ENCODE measurements around the gene TSC1.

Gene TSC1

GRCh38 chr9:132931178-132931735 is 13.2 kb downstream of the TSC1 start:
- no peak for FAIRE-seq

DNA sequence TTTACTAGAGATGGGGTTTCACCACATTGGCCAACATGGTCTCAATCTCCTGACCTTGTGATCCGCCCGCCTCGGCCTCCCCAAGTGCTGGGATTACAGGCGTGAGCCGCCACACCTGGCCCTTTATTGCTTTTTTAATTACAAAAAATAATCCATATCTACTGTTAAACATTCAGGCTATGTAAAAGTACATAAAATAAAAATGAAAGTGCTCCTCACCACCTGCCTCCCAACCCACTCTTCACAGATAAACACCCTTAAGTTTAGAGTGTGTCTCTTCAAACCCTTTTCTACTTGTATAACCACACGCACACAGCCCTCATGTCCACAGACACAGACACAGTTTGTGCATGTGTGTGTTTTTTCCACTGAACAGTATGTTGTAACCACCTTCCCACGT is 16.7 kb downstream of the TSC1 start:
- FAIRE-seq, result no peak

GRCh38 chr9:132923346-132923902 is 21.0 kb downstream of the TSC1 start:
- FAIRE-seq, result no peak

DNA sequence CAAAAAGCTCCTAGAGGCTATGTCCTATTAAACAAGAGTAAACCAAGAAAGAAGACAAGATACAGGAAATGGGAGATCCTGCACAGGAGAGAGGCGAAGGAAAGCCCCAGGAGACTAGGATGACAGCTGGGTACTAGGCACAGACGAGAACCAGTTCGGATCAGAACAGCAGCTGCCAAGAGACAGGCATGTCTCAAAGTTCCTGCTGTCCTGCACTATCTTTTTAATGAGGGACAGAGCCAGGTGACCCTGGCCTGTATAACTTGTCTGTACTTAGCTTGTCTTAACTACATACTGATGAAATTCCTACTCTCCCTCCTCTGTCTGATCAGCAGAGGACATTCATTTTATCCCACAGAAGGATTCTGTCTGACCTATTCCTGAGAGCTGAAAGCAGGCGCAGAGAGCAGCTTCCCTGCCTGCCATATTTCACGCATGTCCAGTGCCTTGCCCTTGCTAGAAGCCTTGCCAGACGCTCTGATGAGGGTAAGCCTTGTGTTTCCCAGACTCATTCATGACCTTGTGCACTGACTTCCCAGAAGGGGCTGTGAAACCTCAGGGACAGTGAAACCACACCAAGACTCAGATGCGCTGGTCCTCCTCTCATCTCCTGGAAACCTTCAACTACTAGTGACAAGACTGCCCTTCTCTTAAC is 24.7 kb downstream of the TSC1 start:
- FAIRE-seq, result no peak

- no peak for FAIRE-seq
Measured at GRCh38 chr9:132914924-132915323, 29.5 kb downstream of the TSC1 start.

GRCh38 chr9:132912131-132912530 is 32.3 kb downstream of the TSC1 start:
- FAIRE-seq, result no peak

DNA sequence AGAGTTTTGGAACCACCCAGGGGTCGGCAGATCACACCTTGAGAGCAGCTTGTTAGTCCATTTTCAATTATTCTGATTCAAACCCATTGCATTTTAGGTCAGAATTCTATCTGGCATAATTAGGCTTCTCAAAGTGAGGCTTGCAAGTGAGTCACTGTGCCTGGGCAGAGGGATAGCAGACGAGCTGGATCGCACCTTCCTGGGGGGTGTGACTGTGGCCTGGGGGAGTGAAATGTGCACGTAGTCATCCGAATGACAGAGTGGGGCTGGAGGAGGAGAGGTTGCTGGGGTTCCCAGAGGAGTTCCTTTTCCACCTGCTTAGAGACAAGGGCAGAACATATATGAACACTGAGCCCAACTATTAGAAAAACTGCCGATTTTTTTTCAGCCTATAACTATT is 34.0 kb downstream of the TSC1 start:
- no peak for FAIRE-seq

DNA sequence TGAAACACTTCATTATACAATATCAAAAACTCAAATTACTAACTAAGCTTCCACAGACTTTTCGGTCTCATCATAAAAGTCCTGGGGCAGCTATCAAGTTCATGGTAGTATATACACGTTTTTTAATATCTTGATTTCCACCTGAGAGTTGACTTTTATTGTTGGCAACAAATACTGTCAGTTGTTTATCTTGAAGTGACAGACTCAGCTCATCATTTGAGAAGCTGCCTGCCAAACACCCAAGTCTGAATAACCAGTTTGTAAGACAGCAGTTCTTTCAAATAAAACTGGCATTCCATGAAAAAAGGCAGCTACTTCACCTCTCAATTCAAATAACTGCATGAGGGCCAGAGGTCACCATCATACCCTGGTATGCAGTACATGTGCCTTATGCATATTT is 35.1 kb downstream of the TSC1 start:
- FAIRE-seq, result no peak

- FAIRE-seq, result no peak
Measured at GRCh38 chr9:132908635-132909034, 35.8 kb downstream of the TSC1 start.

GRCh38 chr9:132905726-132906125 is 38.7 kb downstream of the TSC1 start:
- no peak for FAIRE-seq

- FAIRE-seq, result no peak
Measured at GRCh38 chr9:132903574-132904492, 40.6 kb downstream of the TSC1 start.

DNA sequence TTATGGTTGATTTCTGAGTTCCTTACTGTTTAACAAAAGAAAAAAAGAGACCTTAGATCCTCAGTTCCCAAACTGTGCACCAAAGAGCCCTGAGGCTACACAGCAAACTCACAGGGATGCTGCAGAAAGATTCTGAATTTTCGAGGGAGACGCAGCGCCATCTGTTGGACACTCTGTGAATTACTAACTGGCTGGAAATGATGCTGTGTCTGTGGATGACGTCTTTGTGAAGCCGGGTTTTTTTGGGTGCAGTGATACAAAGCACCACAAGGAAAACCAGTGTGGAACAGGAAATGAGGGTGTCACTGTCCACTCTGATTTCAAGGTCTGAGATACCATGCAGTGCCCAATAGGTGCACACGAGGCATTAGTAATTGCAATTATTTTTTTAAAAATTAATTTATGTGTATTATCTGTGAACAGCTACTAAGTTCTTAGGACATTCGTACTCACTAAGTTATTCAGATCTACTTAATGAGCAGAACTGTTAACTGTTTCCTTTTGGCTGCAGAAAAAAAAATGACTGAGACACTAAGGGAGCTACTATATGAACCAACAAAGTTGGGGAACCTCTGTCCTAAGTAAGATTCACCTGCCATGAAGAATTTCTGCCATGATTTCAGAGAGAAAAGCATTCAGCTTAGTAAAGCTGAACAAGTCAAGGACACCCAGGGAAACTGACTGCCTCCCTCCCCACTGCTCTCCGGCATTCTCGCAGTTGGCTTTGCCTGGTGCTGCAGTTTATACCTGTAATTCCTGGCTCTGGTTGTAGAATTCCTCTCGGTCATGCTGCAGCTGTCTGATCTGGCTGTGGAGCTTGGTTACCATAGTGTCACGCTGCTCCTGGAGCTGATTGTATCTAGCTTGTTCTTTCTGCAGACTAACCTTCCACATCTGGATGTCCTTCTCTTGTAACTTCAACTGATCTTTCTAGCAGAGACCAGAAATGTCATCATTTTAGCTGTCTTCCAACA is 42.3 kb downstream of the TSC1 start:
- no peak for FAIRE-seq

DNA sequence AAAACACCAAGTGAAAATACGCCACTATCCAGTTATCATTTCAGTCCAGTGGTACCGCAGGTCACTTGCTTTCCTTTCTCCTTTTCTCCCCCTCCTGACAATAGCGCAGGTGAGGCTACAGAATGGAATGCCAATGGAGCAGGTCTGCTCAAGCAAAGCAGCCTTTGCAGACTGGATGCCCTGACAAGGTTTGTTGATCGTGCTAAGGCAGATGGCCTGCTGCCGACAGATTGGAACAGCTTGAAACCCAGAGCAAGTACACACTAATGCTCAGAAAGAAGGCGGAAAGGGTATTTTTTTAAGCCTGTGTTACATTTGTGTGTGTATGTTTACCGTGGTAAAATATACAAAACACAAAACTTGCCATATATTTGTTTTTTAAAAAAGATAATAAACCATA is 46.4 kb downstream of the TSC1 start:
- no peak for FAIRE-seq

- no peak for FAIRE-seq
Measured at GRCh38 chr9:132896906-132897305, 47.5 kb downstream of the TSC1 start.

DNA sequence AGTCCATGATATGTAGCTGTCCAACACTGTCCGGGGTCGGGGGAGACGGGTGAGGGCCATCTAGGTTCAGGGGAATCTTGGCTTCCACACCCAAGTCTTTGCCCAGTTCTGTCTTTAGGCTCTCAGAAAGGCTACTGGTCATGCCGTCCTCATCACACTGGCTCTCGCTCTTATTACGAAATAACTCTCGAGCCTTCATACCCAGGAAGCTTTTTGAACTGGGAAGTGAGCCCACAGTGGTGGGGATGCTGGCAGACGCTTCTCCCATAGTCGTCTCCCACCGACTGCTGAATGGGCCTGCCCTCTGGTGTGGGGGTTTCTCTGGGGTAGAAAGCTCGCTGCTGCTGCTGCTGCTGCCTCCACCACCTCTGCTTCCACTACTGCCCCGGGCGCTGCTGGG is 48.2 kb downstream of the TSC1 start:
- FAIRE-seq, result no peak

DNA sequence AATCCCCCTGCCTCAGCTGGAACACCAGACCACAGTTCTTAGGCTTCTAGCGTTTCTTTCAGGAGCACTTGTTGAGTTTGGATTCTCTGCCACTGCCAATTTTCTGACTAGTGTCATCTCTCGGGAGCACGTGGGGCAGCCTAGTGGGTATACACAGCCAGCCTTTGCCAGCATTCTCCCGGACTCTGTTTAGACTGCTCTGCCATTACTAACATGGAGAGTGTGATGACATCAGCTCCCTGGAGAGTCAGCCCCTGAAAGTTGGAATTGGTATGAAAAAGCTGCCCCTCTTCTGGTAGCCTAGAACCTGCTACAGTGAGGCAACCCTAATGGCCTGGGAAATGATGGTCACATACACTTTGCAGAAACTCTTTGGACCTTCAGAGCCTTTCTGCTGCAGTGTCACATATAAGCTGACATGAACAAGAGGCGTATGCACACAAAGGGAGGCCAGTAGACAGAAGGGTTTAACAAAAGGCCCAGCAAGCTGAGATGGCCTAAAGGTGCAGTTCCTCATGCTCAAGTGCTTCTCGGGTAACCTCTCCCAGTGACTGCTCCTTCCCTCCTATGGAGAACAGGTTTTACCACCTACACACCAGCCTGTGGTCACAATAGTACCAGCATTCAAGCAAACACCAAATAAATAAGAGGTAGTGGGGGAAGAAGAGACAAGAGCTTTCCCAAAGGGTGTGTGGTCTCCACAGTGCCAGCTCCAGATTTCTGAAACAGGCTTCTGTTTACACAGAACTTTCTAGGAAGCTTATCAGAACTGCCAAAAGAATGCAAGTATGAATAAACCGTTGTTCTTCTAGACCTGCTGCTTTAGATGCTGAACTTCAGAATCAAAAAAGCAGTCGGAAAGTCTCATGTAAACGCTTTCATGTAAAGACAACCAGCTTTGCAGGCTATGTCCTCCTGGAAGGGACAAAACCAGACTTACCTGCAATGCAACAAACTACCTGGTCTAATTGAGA is 49.3 kb downstream of the TSC1 start:
- FAIRE-seq, result no peak

- FAIRE-seq, result no peak
Measured at GRCh38 chr9:132894346-132894745, 50.1 kb downstream of the TSC1 start.

GRCh38 chr9:132892400-132892799 is 52.0 kb downstream of the TSC1 start:
- no peak for FAIRE-seq

DNA sequence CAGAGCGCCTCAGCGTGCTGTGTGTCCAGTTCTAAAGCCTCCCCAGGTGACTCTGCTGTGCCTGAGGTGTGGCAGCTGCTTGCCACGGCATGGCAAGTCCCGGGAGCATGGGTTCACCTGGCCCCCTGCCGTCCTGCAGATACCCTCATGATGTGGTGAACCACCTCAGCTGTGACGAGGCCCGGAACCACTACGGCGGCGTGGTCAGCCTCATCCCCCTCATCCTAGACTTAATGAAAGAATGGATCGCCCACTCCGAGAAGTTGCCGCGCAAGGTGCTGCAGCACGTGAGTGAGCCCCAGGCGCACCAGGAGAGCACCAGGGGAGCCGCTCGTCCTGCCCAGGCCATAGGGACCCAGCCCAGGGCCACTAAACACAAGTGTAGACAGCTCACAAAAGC is 56.3 kb downstream of the TSC1 start:
- no peak for FAIRE-seq

DNA sequence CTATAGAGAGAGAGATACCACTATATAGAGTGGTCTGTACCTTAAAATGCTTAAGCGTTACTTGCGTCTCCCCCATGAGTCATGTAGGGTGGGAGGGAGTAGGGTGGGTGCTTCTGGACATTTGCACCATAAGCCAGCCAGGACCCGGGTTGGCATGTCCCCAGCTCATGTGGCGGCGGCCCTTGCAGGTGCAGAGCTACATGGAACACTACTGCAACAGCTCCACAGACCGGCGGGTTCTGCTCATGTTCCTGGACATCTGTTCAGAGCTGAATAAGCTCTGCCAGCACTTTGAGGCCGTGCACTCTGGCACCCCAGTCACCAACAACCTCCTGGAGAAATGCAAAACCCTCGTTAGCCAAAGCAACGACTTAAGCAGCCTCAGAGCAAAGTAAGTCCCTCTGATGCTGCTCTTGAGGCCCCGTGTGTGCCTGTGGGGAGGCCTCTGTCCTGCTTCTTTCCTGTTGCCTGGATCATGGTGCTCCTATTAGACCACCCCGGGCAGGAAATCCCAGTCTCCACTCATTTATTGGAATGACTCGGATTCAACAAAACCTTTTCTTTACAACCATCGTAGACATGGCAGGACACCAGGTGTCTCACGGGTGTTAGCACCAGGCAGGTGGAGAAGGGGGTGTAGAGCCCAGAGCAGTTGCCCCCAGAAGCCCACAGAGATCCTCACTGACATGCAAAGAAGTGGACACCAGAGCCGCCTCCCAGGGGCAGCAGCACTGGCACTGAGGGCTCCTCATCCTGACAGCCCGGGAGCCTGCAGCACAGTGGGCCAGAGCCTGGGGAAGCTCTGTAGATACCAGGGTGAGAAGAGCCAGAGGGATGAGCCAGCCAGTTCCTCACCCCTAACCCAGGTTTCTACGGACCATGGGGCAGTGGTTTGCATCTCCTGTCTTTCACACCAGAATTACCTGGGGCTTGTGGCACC is 57.0 kb downstream of the TSC1 start:
- FAIRE-seq, result no peak
